K562 (cell line): Measurements from ENCODE around the gene GGTLC2. TPM values are rescaled to one million over a fixed set of nuclear protein-coding genes. Genes with fewer than 3 reads are reported as not detected.
A peak's percentile ranks its signal among the peaks of the same experiment; 100 is the strongest.
"Not testable (repeated sequence)": the region's sequence is repeated elsewhere in the genome, so short reads cannot be mapped to it uniquely, and the experiment has no call there.

ENCODE experiments used
- MCM7 ChIP-seq, 2 experiments: fragments of 450-650 bp; IDR thresholded peaks; 2 replicates each; pipeline ENCODE4 v1.6.1; 2016 to 2018
- MYNN ChIP-seq, 2 experiments: sonication (generic); formaldehyde crosslinking in 1 of 2; IDR thresholded peaks; 2 replicates each; pipeline versions ENCODE4 v1.5.0 to v1.6.1; 2016 to 2020; ENCODE audit warnings: antibody characterized with exemption in 1 of 2, missing genetic modification reagents in 1 of 2
- NFE2L1 ChIP-seq: fragments of 450-650 bp; IDR thresholded peaks from 2 replicates; pipeline ENCODE4 v1.6.1; 2016; ENCODE audit warnings: missing genetic modification characterization, low read depth, mild to moderate bottlenecking, missing compliant biosample characterization, moderate library complexity, borderline replicate concordance
- NUFIP1 ChIP-seq: fragments of 450-650 bp; IDR thresholded peaks from 2 replicates; pipeline ENCODE4 v1.6.1; 2018; ENCODE audit not compliant: partially characterized antibody
- SMARCE1 ChIP-seq: fragments of 450-650 bp; IDR thresholded peaks from 2 replicates; pipeline ENCODE4 v1.7.1; 2016; ENCODE audit warnings: mild to moderate bottlenecking
- ZBTB40 ChIP-seq, 2 experiments: fragments of 450-650 bp in 1 of 2; sonication (generic) in 1 of 2; formaldehyde crosslinking in 1 of 2; IDR thresholded peaks; 2 replicates each; pipeline versions ENCODE4 v1.7.1 to v1.9.0; 2016 to 2022; ENCODE audit warnings: inconsistent platforms in 1 of 2, mild to moderate bottlenecking in 1 of 2, missing genetic modification reagents in 1 of 2
- polyA plus RNA-seq, 8 experiments: library from polyadenylated mRNA; depleted of rRNA in 4 of 8; stranded (reverse) in 5 of 8; unstranded in 3 of 8; fragments of >200 nt; fragmentation: Nextera tagmentation in 2 of 8; fragmentation: Illumina TruSeq in 1 of 8; extraction: Ambion mirVana in 2 of 8; extraction: Trizol in 1 of 8; gene quantifications; 2 replicates each; pipeline versions ENCODE4 v1.2.1 to v1.2.3, GENCODE V29; 2011 to 2014; ENCODE audit warnings: inconsistent platforms in 1 of 8, missing spikeins in 1 of 8
- total RNA-seq, 7 experiments: library from RNA; depleted of rRNA in 6 of 7; stranded (reverse); fragments of >200 nt in 6 of 7; fragmentation: Illumina TruSeq in 2 of 7; extraction: Trizol in 2 of 7; gene quantifications; 2 replicates each; pipeline versions ENCODE4 v1.2.1 to v1.2.3, GENCODE V29; 2011 to 2021; ENCODE audit warnings: low replicate concordance in 1 of 7
- TF ChIP-seq, protein P1 (sequence below), 2 experiments: fragments of 450-650 bp; IDR thresholded peaks; 2 replicates each; pipeline ENCODE4 v1.6.1; 2016; ENCODE audit warnings: mild to moderate bottlenecking in 2 of 2, borderline replicate concordance in 1 of 2, low read depth in 1 of 2, moderate library complexity in 1 of 2

The GGTLC2 gene
- total and polyA plus RNA-seq, 9 of the 15 experiments (the other 6 are each of a cell fraction or from before 2014, with no cell fraction given): not detected

DNA sequence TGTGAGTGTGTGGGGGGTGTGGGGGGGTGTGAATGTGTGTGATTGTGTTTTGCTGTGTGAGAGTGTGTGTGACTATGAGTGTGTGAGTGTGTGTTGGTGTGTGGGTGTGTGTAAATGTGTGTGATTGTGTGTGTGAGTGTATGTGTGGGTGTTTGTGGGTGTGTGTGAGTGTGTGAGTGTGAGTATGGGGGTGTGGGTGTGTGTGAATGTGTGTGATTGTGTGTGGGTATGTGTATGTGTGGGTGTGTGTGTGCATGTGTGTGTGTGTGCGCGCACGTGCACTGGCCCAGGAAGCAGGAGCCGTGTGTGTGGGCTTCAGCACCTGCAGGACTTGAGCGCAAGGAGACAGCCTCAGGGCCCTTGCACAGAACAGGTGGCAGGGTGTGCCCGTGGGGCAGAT lies 8.2 kb downstream of the GGTLC2 start (continued):
- 0 out of 2 replicates have a peak, but pooled peaks have one; percentile 31 for TF ChIP-seq ZBTB40 (IDR thresholded peaks at IDR 0.05)
- 0 out of 2 replicates have a peak, but pooled peaks have one; percentile 61 for TF ChIP-seq ZBTB40 (CRISPR knock-in tag; IDR thresholded peaks at IDR 0.05)
- TF ChIP-seq SMARCE1: peak; percentile 53; the same call in 1 of the 2 replicates
- TF ChIP-seq, protein P1, sequence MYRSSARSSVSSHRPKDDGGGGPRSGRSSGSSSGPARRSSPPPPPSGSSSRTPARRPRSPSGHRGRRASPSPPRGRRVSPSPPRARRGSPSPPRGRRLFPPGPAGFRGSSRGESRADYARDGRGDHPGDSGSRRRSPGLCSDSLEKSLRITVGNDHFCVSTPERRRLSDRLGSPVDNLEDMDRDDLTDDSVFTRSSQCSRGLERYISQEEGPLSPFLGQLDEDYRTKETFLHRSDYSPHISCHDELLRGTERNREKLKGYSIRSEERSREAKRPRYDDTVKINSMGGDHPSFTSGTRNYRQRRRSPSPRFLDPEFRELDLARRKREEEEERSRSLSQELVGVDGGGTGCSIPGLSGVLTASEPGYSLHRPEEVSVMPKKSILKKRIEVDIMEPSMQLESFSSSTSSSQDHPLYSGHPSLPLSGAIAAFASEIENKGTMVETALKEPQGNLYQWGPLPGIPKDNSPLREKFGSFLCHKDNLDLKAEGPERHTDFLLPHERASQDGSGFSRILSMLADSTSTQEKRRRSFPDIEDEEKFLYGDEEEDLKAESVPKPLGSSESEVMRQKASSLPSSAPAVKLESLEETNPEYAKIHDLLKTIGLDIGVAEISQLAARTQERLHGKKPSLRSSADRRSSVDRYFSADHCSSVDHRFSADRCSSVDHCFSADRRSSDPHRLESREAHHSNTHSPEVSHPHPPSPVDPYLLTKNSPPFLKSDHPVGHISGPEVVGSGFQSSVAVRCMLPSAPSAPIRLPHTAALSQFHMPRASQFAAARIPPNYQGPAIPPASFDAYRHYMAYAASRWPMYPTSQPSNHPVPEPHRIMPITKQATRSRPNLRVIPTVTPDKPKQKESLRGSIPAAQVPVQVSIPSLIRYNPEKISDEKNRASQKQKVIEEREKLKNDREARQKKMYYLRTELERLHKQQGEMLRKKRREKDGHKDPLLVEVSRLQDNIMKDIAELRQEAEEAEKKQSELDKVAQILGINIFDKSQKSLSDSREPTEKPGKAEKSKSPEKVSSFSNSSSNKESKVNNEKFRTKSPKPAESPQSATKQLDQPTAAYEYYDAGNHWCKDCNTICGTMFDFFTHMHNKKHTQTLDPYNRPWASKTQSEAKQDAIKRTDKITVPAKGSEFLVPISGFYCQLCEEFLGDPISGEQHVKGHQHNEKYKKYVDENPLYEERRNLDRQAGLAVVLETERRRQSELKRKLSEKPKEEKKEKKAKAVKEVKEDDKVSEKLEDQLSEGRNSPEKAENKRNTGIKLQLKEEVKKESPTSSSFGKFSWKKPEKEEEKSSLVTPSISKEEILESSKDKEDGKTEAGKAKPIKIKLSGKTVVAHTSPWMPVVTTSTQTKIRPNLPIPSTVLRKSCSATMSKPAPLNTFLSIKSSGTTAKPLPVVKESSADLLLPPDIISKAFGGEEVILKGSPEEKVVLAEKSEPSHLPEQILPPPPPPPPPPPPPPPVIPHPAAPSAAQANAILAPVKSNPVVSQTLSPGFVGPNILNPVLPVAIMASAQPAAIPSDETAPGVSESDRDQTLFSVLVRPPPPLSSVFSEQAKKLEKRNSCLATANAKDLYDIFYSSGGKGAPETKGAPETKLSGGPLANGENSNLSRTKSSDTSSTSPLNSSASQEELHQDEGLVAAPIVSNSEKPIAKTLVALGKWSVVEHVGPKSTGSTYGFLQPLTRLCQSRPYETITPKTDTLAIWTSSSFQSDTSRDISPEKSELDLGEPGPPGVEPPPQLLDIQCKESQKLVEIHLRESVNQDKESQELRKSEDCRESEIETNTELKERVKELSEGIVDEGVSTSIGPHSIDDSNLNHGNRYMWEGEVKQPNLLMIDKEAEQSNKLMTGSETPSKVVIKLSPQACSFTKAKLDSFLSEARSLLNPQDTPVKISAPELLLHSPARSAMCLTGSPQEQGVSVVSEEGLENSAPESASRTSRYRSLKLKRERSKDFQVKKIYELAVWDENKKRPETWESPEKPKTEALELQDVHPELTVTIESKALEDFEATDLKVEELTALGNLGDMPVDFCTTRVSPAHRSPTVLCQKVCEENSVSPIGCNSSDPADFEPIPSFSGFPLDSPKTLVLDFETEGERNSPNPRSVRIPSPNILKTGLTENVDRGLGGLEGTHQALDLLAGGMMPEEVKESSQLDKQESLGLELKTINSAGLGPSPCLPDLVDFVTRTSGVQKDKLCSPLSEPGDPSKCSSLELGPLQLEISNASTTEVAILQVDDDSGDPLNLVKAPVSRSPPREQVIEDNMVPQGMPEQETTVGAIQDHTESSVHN (IDR thresholded peaks at IDR 0.05; ENCODE audit: borderline replicate concordance in 1 of 2, low read depth in 1 of 2): peak in 1 of 2 experiments; percentile 69; a peak in 2 of 4 replicates
- TF ChIP-seq MCM7 (IDR thresholded peaks at IDR 0.05): peak in 1 of 2 experiments; percentile 97; a peak in 1 of 4 replicates
- TF ChIP-seq NUFIP1: peak; percentile 79
- TF ChIP-seq NFE2L1 (tag): peak; percentile 50; the same call in 1 of the 2 replicates
- TF ChIP-seq MYNN (IDR thresholded peaks at IDR 0.05): peak; percentile 99
- TF ChIP-seq MYNN (CRISPR knock-in tag; IDR thresholded peaks at IDR 0.05): not testable (repeated sequence)
